ENCODE results near the gene NHERF1.

Gene NHERF1

GRCh38 chr17:74808714-74809430 lies 60.4 kb downstream of the NHERF1 start:
- no peak for TF ChIP-seq SIN3A (IDR thresholded peaks at IDR 0.05; ENCODE audit: borderline replicate concordance, insufficient read depth, low read length)
- no peak for TF ChIP-seq FOXP2 (optimal IDR thresholded peaks at IDR 0.05; ENCODE audit: borderline replicate concordance, extremely low read depth, extremely low read length, insufficient read depth)
- TF ChIP-seq TAF1 (IDR thresholded peaks at IDR 0.05; ENCODE audit: borderline replicate concordance, insufficient read depth, low read length) = no peak

GRCh38 chr17:74810699-74811485 lies 62.5 kb downstream of the NHERF1 start:
- TF ChIP-seq TAF1 (IDR thresholded peaks at IDR 0.05; ENCODE audit: borderline replicate concordance, insufficient read depth, low read length) = no peak
- no peak for TF ChIP-seq FOXP2 (optimal IDR thresholded peaks at IDR 0.05; ENCODE audit: borderline replicate concordance, extremely low read depth, extremely low read length, insufficient read depth)
- no peak for TF ChIP-seq SIN3A (IDR thresholded peaks at IDR 0.05; ENCODE audit: borderline replicate concordance, insufficient read depth, low read length)
- TF ChIP-seq POLR2AphosphoS5 (IDR thresholded peaks at IDR 0.05; ENCODE audit: low read depth, low read length) = no peak
- no peak for TF ChIP-seq REST (IDR thresholded peaks at IDR 0.05; ENCODE audit: insufficient read depth in 1 of 2, low read depth in 2 of 2, low read length in 2 of 2)

GRCh38 chr17:74812109-74813009 lies 63.9 kb downstream of the NHERF1 start:
- TF ChIP-seq REST (IDR thresholded peaks at IDR 0.05; ENCODE audit: insufficient read depth in 1 of 2, low read depth in 2 of 2, low read length in 2 of 2) (no peak), POLR2AphosphoS5 (IDR thresholded peaks at IDR 0.05; ENCODE audit: low read depth, low read length) (no peak), TAF1 (IDR thresholded peaks at IDR 0.05; ENCODE audit: borderline replicate concordance, insufficient read depth, low read length) (no peak), FOXP2 (optimal IDR thresholded peaks at IDR 0.05; ENCODE audit: borderline replicate concordance, extremely low read depth, extremely low read length, insufficient read depth) (no peak), SIN3A (IDR thresholded peaks at IDR 0.05; ENCODE audit: borderline replicate concordance, insufficient read depth, low read length) (no peak)

- TF ChIP-seq SIN3A (IDR thresholded peaks at IDR 0.05; ENCODE audit: borderline replicate concordance, insufficient read depth, low read length) (no peak), POLR2AphosphoS5 (IDR thresholded peaks at IDR 0.05; ENCODE audit: low read depth, low read length) (no peak), FOXP2 (optimal IDR thresholded peaks at IDR 0.05; ENCODE audit: borderline replicate concordance, extremely low read depth, extremely low read length, insufficient read depth) (no peak), TAF1 (IDR thresholded peaks at IDR 0.05; ENCODE audit: borderline replicate concordance, insufficient read depth, low read length) (no peak), REST (IDR thresholded peaks at IDR 0.05; ENCODE audit: insufficient read depth in 1 of 2, low read depth in 2 of 2, low read length in 2 of 2) (no peak)
These were observed 66.0 kb downstream of the NHERF1 start for GRCh38 chr17:74814453-74814852.

GRCh38 chr17:74815067-74815466 lies 66.6 kb downstream of the NHERF1 start:
- TF ChIP-seq POLR2AphosphoS5 (IDR thresholded peaks at IDR 0.05; ENCODE audit: low read depth, low read length) (no peak), REST (IDR thresholded peaks at IDR 0.05; ENCODE audit: insufficient read depth in 1 of 2, low read depth in 2 of 2, low read length in 2 of 2) (no peak), TAF1 (IDR thresholded peaks at IDR 0.05; ENCODE audit: borderline replicate concordance, insufficient read depth, low read length) (no peak), SIN3A (IDR thresholded peaks at IDR 0.05; ENCODE audit: borderline replicate concordance, insufficient read depth, low read length) (no peak), FOXP2 (optimal IDR thresholded peaks at IDR 0.05; ENCODE audit: borderline replicate concordance, extremely low read depth, extremely low read length, insufficient read depth) (no peak)
